Activated CD8-positive, alpha-beta memory T cell treated with anti-CD3 and anti-CD28 coated beads, Interleukin-2, amount 50 U/mL, for 4 hours (primary cell): ENCODE results near the gene YOD1.
A peak's percentile ranks its signal among the peaks of the same experiment; 100 is the strongest.

Source experiments
- DNase-seq: peaks from one replicate; pipeline ENCODE4 v3.0.0-alpha.2; 2020

Gene YOD1

DNA sequence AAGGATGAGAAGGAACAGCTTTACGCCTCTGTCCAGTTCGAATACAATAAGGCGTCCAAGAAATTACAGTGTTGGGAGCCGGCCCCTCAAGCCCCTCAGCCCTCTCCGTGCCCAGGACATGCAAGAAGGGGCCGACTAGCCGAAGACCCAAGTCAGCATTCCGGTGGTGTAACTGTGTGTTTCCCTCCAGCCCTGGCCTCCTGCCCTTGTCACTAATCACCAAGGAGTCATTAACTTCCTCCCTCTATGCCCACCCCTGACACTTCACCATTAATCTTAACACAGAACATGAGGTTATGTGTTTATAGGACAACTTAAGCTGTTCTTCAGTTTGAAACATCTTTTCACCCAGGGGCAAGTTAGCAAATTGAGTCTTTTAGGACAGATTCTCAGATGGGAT is 21.2 kb upstream of the YOD1 start:
- DNase-seq, result no peak

DNA sequence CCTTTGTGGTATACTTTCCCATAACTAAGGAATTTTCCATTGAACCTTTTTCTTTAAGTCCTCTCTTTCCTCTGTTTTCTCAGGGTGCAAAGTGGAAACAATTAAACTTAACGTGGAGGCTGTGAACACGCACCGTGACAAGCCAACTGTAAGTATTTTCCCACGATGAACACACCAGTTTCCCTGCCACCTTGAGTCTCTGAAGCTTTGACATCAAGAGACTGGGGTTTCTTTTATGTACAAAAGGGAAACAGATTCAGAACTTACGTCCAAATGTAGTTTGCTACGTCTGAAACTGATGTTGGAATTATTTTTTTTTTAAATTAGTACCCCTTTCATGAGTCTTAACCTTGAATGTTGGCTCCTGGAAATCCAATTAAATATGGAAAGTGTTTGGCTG is 20.4 kb upstream of the YOD1 start:
- DNase-seq, result no peak

DNA sequence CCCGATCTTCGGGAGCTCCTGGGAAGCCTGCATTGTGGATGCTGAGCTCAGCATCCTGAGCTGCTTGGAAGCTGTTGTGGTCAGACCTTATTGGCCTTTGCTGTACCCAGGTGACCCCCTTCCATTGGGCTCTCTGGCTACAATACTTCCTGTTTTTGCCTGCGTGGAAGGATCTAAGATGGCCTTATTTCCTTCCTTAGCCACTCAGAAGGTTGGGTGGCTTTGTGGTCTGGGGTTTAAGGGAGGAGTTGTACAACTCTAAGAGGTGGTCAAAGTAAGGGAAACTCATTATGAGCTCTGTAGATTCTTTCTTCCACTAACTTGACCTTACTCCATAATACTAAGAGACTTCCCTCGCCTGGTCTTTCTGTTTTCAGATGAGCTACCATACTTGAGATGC is 19.8 kb upstream of the YOD1 start:
- no peak for DNase-seq

DNA sequence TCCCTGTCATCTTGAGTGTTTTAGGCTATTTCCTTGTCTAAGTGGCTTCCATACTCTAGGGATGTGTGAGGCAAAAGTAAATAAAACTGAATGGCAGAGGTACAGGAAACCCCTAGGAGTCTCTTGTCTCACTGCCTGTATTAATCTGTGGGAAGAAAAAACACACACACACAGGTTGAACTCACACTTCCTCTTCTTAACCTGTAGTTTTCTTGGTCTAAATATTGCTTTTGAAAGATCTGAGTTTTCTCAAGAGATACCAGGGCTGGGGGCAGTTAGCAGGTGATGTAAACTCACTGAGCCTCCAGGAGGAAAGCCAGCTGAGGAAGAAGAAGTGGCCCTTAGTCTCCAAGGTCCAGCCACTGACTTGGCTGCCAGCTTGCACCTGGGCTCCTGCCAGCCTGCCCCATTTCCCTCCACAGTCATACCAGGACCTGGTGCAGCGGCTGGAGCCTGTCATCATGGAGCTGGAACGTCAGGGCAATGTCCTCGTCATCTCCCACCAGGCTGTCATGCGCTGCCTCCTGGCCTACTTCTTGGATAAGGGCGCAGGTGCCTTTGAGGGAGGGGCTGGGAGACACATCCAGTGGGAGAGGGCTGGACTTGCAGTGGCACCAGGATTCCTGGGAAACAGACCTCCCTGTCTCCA is 19.0 kb upstream of the YOD1 start:
- no peak for DNase-seq

DNA sequence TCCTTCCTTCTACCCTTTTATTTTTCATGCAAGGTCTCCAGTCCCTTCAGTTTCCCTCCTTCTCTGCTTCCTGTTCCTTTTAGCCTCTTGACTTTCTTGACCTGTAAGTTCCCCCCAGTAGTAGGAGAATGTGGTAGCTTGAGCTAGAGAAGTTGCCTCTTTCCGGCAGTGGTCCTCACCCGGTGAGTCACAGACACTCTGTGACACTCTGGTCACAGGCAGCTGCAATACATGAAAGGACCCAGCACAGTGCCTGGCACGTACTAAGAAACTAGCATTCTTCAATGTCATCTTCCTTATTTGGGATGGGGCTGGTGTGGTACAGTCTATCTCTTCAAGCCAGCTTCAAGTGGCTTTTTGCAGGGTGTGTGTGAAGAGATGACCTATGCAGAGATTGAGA is 18.1 kb upstream of the YOD1 start:
- DNase-seq, result no peak

DNA sequence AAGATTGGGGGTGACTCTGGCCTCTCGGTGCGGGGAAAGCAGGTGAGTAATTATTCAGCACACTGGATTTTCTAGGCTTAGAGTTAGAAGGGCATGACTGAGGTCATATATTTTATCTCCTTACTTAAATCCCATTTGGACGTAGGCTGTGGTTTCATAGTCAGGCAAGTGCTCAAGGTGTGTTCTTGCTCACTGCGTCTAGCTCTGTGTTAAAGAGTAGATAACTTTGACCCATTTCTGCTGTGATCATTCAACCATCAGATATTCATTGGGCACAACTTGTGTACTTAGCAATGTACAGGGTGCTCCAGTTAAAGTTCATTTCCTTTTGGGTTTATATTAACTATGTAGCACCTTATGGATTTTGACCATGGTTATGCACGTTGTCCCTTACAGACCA is 16.7 kb upstream of the YOD1 start:
- DNase-seq, result no peak

DNA sequence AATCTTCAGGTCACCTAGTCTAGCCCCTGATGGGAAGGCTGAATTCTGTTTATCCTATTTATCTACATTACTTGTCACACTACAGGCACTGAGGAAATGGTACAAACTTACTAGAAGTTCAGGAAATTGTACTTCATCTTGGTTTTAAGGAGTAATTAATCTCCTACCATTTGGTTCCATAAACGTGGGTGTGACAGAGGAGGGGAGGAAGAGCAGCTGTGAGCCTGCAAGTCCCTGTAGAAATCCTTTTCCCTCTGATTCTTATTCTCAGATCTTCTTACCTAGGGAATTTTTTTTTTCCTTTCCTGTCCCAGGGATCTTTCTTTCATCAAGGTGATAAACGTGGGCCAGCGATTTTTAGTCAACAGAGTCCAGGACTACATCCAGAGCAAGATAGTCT is 16.2 kb upstream of the YOD1 start:
- no peak for DNase-seq

DNA sequence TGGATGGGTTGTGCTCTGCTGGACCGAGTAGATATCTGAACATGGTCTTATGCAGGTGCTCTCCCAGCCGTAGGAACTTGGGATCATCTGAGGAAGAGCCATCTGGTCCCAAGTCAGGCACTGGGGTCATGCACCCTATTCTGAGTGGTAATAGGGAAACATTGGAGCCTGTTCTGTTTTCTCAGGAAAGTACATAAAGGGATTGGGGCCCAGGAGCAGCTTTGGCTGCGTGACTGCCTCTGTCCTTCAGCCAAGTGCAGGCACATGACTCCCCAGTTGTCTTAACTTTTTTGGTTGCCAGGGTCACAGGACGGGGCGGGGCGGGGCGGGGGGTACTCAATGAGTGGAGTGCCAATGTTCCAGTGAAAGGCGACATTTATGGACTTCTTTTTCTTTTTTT is 13.6 kb upstream of the YOD1 start:
- no peak for DNase-seq

DNA sequence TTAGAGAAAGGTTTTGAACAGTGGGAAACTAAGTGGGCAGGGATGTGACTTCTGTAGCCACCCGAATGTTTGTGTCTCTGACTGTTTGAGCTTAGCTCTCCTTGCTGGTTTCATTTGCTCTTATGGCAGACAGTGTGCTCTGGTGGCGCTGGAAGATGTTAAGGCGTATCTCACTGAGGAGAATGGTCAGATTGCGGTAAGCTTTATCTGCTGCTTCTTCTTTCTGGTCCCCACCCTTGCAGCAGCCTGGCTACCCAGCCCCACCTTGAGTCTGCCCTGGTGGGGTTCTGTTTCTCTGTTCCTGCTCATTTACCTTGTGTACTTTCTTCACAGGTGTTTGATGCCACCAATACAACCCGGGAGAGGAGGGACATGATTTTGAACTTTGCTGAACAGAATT is 12.0 kb upstream of the YOD1 start:
- DNase-seq, result no peak

DNA sequence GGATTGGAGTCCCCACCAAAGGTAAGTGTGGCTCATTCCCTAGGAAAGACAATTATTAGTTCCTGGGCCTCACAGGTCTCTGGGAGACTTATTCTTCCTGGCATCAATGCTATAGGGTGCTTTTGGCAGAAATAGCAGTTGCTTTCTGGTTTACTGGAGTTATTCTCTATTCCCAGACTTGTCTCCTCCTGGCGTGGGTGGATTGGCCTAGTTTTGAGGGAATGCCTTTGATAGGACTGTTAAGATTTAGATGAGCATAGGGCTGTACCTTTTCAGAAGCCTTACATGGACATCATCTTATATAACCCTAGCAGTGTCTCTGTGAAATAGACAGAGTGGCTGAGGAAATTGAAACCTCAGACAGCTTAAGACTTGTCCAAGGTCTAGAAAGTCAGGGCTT is 11.1 kb upstream of the YOD1 start:
- DNase-seq, result no peak

DNA sequence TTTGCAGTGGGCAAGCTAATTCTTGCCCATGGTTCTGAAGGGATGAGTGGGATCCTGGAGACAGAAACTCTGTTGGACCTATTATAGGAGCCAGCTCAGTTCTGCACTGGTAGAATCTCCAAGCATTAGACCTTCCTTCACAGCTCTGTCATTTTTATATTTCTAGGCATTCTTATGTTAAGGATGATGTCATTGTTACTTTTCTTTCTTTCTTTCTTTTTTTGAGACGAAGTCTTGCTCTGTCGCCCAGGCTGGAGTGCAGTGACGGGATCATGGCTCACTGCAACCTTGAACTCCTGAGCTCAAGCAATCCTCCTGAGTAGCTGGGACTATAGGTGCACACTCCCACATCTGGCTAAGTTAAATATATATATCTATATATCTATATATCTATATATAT is 9.6 kb upstream of the YOD1 start:
- no peak for DNase-seq

DNA sequence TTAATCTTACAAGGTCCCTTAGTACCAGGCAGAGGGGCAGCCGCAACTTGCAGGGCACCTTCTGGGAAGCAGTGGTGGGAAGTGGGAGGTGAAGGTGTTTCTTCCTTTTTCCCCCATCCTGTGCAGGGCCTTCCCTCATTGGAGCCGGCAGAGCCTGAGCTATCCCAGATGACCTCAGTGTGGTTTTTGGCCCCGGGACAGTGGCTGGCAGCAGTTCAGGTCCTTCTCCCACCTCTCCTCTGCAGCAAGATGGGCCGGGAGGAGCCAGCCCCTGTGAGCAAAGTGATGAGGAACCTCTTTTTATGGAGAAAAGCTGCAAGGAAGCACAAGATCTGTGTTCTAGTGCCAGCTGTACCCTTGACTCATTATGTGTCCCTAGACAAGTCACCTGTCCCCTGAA is 8.9 kb upstream of the YOD1 start:
- DNase-seq, result no peak

DNA sequence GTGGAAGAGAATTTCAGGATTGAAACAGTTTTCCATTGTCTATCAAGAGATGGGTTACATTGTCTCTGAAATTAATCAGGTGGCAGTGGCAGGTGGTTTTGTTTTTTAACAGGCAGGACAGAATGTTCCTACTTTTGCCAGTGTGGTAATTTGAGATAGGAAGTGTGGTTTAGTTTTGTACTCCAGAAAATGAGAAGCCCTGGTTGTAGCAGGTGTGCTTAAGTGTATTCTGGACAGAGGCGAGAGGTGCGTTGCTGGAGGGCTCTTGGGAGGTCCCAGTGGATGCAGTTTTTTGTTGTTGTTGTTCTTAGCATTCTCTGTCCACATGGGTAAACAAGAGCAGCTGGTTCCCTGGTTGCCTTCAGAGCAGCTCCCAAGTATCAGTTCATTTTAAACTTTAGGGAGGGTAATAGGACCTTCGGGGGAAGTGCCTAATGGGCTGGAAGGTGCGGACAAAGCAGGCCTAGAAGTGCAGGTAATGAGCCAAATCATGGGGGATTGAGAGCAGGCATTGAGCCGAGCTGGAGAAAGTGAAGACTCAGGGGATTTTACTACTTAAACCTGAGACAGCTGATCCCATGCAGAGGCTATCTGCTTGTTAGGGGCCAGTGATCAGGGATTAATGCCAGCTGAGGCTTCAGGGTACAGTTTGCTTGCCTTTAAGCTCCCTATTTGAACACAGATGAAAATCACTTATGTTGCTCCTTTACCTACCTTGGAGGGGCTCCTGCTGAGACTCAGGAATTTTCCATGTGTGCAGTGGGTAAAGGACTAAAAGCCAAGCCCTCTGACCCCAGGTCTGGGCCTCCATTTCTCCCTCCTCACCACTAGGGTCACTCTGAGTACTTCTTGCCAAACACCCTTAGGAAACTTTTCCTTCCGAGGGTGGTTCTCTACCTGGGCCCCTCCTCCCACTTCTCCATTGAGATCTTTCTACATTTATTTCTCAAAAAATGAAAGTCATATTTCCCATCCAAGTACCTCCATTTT is 8.2 kb upstream of the YOD1 start:
- DNase-seq, result no peak

DNA sequence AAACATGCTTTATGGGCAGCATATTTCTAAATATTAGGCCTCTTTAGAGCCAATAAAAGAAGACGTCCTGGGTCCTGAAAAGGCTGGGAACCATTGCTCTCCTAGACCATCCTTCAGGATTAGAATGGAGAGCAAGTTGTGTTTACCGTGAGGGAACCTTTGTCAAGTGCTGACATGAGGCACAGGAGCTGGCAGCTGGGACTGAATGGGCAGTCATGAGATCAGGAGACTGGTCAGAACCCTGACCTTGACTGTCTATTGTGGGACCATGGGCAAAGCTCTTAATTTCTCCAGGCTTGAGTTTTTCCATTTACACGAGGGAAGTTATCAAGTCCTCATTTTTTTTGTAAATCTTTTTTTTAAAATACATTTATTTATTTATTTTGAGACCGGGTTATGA is 7.2 kb upstream of the YOD1 start:
- DNase-seq, result no peak

DNA sequence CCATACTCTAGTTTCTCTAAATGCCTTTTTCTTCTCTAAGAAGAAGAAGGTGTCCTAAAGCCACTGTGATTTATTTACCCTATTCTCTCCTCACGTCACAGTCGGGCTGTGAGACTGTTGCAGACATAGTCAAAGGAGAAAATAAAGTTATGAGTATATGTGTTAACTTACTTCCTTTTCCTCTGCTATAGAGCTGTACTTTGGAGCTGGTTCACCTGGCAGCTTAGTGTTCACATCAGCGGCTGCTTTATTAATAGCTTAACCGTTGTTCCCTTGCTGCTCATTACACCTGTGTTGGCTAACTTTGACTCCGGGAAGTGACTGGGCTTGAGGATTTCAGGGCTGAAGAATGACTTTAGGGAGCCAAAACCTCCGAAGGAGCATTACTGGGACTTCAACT is 5.7 kb upstream of the YOD1 start:
- no peak for DNase-seq

DNA sequence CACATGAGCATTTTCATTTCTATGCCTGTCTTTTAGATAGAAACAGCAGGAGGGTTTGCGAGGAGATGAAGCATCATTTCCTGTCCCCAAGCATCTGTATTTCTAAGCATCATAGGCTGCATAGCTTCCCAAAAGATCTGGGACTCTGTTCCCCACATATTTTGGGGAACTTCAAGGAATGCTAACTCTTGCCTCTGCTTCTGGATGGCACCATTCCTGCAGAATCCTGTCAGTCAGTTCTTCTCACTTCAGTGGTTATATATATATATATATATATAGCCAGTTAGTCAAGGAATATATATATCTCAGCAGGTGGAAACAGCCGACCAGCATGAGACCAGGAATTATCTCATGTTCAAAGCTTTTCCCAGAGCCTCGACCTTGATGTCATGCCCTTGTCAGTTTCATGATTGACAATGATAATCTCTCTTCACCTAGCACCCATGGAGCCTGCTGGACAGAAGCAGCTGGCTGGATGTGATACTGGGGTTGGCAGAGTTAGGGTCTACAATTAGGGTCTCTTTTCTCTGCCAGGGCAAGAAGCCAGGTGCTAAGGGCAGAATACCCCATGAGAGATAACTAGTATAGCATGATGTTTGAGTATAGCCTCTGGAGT is 4.5 kb upstream of the YOD1 start:
- DNase-seq, result no peak

DNA sequence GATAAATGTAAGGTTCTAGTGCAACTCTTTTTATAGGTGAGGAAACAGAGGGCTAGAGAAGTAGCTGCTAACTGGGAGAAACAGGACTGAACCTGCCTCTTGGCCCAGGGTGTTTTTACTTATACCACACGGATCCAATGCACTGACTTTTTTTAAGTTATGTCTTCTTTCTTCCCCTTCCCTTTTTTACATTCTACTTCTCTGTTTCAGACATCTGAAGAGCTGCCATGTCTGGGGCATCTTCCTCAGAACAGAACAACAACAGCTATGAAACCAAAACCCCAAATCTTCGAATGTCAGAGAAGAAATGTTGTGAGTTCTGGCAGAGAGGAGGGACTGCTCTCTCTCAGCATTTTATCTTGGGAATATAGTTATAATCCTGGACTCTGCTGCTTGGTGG is 3.5 kb upstream of the YOD1 start:
- DNase-seq, result no peak

DNA sequence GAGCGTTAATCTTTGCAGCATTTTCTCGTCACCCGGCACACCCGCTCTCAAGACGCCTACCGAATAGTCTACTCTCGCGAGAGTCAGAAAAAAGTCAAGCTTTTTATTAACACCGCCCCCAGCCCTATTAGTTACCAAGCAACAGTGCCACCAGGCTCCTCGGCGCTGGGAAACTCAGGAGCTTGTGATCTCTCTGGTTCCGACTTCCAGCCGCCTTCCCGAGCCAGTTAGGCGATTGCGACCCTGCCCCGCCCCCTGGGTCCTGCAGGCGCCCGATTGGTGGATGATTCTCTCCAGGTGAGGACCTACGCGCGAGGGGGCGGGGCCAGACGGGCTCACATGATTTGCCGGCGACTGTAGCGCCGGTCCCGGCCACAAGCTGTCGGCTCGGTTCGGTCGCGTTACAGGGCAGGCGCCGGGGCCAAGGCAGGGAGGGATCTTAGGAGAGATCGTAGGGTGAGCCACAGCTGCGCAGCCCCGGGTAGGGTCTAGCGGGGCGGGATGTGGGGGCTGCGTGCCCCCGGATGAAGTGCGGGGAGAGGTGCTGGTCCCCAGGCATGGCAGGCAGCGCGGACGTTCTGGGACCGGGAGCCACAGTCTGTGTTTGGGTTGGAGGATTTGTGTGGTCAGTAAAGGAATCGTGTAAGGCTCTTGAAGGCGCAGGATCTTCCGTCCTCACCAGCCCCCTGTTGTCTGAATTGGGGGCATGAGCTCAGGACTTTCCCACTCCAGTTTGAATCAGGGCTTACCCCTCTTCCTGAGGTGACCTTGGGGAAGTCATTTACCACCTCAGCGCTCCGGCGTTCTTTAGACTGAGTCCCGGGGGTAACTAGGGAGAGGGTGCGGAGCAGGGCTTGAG is 2.1 kb upstream of the YOD1 start, which contains the start of gene PFKFB2:
TSS of gene PFKFB2 (plus strand) at position 365 of the 859 bp plus-strand sequence. CDS start 1,443 bp downstream, outside the sequence.
- peak; percentile 96 for DNase-seq

DNA sequence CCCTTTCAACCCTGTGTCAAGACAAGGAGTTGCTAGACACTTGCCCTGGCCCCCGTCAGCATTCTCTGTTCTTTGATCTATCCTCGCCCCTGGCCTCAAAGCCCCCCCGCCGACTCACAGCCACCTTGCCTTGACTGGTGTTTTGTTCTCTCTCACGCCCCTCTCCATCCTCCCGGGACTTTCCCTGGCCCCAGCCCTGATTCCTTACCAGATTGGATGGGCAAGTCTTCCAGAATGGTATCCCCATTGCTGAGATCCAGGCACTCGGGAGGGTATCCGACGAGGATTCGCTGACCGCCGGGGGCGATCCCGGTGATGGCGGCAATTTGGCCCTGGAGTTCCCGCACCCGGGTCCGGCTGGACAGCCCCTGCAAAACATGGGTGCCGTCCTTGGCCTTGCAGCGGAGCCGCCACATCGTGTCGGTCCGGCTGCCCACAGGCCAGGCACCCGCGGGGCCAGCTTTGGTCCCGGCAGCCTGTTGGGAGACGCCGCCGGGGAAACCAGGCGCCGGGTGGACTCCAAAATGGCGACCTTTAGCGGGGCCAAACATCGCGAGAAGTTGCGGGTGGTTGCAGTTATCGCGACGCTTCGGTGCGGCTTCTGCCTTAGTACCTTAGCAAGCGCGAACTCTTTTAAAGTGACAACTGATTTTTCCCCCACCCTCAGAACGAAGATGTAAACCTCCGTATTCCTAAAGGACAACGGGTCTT is 373 bp downstream of the YOD1 start:
- DNase-seq, result peak; percentile 91

DNA sequence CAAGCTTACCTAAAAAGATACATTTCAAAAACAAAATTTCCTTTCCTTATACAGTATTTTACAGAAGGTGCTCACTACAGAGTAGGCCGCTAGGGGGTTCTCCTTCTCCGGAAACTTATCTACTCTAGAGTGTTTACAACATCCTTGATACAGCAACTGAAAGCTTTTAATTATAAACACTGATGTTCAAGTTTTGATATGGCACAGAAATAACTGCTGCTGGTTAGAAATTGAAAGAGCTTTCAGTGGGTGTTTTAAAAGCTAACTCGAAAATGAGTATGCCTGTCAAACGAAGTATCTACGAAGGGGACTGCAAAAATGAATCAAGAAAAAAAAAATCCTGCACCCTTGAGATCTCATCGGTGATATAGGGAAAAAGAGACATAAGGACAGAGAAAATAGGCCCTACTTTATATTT is 1.0 kb downstream of the YOD1 start:
- DNase-seq, result peak; percentile 56

DNA sequence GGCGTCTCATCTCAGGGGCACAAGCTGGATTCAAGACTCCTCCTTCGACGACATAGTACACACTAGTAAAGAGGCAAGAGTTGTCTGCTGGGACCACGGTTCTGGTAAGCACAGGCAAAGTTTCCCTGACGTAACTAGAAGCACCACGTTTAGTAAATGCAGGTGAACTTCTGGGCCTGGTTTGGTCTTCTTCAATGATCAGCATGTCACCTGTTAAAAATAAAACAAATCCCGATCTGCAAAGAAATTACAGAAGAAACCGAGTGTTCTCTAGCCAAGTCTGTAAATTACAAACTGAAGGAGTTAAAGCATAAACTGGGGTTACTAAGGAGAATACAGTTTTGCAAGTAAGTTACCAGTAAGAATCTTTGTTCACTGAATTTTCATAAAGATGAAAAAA is 1.5 kb downstream of the YOD1 start:
- no peak for DNase-seq

DNA sequence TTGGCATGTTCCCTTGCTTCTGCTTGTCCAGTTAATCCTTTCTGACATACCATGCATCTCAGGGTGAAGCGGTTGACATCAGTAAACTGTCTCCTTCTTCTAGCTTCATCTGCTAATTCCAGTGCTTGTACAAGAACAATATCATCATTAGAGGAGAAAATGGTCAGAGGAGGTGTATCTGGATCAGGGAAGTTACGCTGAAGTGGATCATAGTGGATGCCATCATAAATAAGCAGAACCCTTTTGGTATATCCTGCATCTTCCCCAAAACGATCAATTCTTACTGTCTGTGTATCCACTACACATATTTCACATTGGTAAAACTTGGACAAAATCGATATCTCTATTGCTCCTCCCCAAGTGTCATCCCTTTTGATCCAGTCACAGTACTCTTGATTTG is 2.0 kb downstream of the YOD1 start:
- no peak for DNase-seq
